Cardiac fibroblast (primary cell): ENCODE results near the gene TMEM52.

Experiments
- DNase-seq, 2 donors: peaks; one replicate each; pipeline versions ENCODE4 v3.0.0 to v3.0.0-alpha.2; 2010; ENCODE audit warnings: low read depth in 2 of 2
- H3K4me3 ChIP-seq, 2 donors: replicated peaks in 1 of 2; 1 replicate in 1 of 2; 2 replicates in 1 of 2; pipeline ENCODE4 v1.5.1; 2011; ENCODE audit warnings: low read depth in 2 of 2, low read length in 2 of 2, mild to moderate bottlenecking in 2 of 2, moderate library complexity in 1 of 2
- TF ChIP-seq, protein P1 (sequence below): IDR thresholded peaks from one replicate; pipeline ENCODE4 v1.5.1; 2011; ENCODE audit warnings: low read depth, mild to moderate bottlenecking, low read length, inconsistent platforms

The TMEM52 gene

DNA sequence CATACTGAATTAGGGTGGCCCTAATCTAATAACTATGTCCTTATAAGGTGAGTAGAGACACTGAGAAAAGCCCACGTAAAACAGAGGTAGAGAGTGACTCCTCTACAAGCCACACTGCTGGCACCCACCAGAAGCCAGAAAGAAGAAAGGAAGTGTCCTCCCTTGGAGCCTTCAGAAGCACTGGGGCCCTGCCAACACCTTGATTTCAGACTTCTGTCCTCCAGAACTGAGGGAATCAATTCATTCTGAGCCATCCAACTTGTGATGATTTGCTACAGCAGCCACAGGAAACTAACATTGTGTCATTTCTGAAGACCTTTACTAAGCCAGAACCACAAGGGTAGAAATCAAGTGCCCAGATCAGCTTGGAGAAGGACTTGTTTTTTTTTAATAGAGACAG is 43.1 kb downstream of the TMEM52 start:
- no peak for DNase-seq
- TF ChIP-seq, protein P1, sequence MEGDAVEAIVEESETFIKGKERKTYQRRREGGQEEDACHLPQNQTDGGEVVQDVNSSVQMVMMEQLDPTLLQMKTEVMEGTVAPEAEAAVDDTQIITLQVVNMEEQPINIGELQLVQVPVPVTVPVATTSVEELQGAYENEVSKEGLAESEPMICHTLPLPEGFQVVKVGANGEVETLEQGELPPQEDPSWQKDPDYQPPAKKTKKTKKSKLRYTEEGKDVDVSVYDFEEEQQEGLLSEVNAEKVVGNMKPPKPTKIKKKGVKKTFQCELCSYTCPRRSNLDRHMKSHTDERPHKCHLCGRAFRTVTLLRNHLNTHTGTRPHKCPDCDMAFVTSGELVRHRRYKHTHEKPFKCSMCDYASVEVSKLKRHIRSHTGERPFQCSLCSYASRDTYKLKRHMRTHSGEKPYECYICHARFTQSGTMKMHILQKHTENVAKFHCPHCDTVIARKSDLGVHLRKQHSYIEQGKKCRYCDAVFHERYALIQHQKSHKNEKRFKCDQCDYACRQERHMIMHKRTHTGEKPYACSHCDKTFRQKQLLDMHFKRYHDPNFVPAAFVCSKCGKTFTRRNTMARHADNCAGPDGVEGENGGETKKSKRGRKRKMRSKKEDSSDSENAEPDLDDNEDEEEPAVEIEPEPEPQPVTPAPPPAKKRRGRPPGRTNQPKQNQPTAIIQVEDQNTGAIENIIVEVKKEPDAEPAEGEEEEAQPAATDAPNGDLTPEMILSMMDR, result no peak
- H3K4me3 ChIP-seq, result no peak overlapping the region

DNA sequence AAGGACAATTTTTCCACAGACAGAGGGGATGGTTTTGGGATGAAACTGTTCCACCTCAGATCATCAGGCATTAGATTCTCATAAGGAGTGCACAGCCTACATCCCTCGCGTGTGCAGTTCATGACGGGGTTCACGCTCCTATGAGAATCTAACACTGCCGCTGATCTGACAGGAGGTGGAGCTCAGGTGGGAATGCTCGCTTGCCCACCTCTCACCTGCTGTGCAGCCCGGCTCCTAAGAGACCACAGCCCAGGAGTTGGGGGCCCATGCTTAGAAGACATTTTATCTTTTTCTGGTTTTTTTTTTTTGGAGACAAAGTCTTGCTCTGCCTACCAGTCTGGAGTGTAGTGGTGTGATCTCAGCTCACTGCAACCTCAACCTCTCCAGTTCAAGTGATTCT is 44.2 kb downstream of the TMEM52 start:
- TF ChIP-seq, protein P1, result no peak
- no peak for DNase-seq
- no peak overlapping the region for H3K4me3 ChIP-seq

DNA sequence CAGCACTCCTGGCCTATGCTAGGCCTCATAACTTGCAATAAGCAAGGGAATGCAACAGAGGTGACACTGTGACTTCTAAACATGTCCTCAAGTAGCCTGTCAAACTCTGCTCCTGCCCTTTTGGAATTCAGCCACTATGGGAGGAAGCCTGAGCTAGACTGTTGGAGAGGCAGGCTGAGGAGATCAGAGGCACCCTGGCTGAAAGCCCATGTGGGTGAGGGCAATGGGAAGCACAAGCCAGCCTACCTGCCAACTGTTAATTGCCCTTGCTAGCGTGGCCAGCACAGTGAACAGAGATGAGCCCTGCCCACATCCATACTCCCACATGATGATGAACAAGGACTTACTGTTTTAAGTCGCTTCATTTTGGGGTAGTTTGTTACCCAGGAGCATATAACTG is 45.9 kb downstream of the TMEM52 start:
- no peak overlapping the region for H3K4me3 ChIP-seq
- no peak for DNase-seq
- TF ChIP-seq, protein P1, result no peak

DNA sequence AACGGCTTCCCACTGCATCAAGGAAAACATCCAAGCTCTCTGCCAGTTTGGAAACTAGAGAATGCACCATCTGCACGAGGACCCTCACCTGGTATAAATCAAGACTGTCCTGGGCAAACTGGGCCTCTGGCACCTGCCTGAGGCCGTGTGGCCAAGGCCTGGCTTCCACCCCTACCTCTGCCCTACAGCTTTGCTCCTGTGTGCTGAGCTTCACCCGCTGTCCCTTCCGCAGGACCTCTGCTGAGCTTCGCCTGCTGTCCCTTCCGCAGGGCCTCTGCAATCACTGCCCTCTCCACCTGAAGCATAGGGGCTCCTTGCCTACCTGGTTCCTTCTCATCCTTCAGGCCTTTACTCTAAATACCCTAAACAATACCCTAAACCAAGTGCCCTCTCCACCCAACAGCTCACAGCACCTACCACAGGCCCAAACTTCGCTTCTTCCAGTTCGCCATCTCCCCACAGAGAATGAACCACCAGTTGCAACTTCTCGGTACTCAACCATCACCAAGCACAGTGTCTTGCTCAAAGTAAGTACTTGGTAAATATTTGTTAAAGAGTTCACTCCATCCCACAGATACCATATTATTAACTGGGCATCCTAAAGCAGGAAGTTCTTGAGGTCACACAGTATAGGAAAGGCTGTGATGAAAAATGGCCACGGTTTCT is 46.6 kb downstream of the TMEM52 start:
- no peak for DNase-seq
- TF ChIP-seq, protein P1, result no peak
- no peak overlapping the region for H3K4me3 ChIP-seq

DNA sequence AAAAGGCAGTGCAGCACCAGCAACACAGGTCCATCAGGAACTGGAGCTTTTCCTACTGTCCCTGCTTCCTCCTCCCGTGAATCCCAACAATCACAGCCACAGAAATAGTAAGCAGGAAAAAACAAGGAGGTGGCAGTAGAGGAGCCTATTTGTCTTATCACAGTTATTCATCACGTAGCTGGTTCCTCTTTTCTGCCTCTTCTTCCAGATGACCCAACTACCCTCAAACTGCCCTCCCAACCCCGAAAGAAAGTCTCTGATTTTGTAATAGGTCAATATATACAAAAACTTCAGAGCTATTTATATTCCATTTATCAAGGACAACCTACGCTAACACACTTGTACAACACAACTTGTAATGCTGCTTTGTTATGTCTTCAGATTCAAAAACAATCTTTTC is 49.6 kb downstream of the TMEM52 start:
- no peak overlapping the region for H3K4me3 ChIP-seq
- DNase-seq, result no peak
- TF ChIP-seq, protein P1, result no peak
